Germinal center (tissue), 1 donor: ENCODE data around the gene ALAS1.
"Not testable (repeated sequence)": the region's sequence is repeated elsewhere in the genome, so short reads cannot be mapped to it uniquely, and the experiment has no call there.

Experiments
- DNase-seq: peaks from one replicate; pipeline ENCODE4 v3.0.0; 2012; ENCODE audit warnings: mixed read lengths, low spot score

Gene ALAS1

GRCh38 chr3:52197842-52198625 lies at the start of gene ALAS1:
ALAS1 (plus strand) TSS chr3:52198160; CDS start chr3:52199242, 1,082 bp downstream.
- DNase-seq: peak; percentile 97

- DNase-seq: no peak
Observed at GRCh38 chr3:52149021-52149420, 48.9 kb upstream of the ALAS1 start.

- DNase-seq: no peak
Observed at GRCh38 chr3:52149726-52150125, 48.2 kb upstream of the ALAS1 start.

- DNase-seq: no peak
Observed at GRCh38 chr3:52150357-52150756, 47.6 kb upstream of the ALAS1 start.

- DNase-seq: no peak
Observed at GRCh38 chr3:52150860-52151259, 47.1 kb upstream of the ALAS1 start.

- DNase-seq: not testable (repeated sequence)
Observed at GRCh38 chr3:52151991-52152390, 46.0 kb upstream of the ALAS1 start.

GRCh38 chr3:52153389-52154096 lies 44.4 kb upstream of the ALAS1 start:
- DNase-seq: peak; percentile 15

GRCh38 chr3:52154135-52155094 lies 43.5 kb upstream of the ALAS1 start, which contains the start of gene POC1A:
POC1A (minus strand) TSS chr3:52154423; CDS start chr3:52154372, 51 bp downstream.
- peak; percentile 91 for DNase-seq

GRCh38 chr3:52155912-52156311 lies 42.0 kb upstream of the ALAS1 start:
- DNase-seq: no peak

- no peak for DNase-seq
Observed at GRCh38 chr3:52159503-52159902, 38.5 kb upstream of the ALAS1 start.

GRCh38 chr3:52162250-52162872 lies 35.6 kb upstream of the ALAS1 start:
- no peak for DNase-seq

GRCh38 chr3:52167240-52167639 lies 30.7 kb upstream of the ALAS1 start:
- DNase-seq: no peak

GRCh38 chr3:52170217-52170616 lies 27.7 kb upstream of the ALAS1 start:
- not testable (repeated sequence) for DNase-seq

- DNase-seq: no peak
Observed at GRCh38 chr3:52171514-52172261, 26.3 kb upstream of the ALAS1 start.

- DNase-seq: no peak
Observed at GRCh38 chr3:52172262-52172757, 25.6 kb upstream of the ALAS1 start.

- no peak for DNase-seq
Observed at GRCh38 chr3:52173101-52173500, 24.9 kb upstream of the ALAS1 start.

GRCh38 chr3:52174896-52175295 lies 23.1 kb upstream of the ALAS1 start:
- no peak for DNase-seq

GRCh38 chr3:52175416-52176179 lies 22.4 kb upstream of the ALAS1 start:
- DNase-seq: no peak

GRCh38 chr3:52176180-52176752 lies 21.7 kb upstream of the ALAS1 start:
- no peak for DNase-seq
